Measurements from ENCODE around the gene ADAMTS18. TPM values are rescaled to one million over a fixed set of nuclear protein-coding genes. Genes with fewer than 3 reads are reported as not detected.

Gene ADAMTS18
- total RNA-seq, 1 donor from 2014 or later = 1.7 TPM

DNA sequence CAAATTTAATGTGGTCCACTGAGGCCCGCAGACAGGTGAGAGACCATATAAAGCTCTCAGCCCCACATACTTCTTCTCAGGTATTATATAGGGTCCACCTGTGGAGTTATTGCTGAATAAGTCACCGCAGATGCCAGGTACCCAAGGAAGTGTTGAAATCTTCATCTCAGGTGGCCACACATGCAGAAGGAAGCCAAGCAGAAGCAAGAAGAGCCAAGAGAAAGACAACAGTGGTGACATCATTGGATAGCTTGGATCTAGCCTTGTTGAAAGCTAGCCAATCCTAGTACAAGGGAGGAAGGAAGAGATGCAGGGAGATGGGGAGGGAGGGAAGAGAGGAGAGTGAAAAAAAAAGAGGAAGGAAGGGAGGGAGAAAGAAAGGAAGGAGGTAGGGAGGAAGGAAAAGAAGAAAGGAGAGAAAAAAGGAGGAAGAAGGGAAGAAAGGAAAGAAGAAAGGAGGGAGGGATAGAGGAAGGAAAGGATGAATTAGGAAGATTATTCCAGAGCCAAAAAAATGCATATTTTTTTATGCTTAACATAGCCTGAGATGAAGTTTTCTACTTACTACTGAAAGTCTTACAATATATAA is 12.5 kb downstream of the ADAMTS18 start:
- H3K4me1 Mint-ChIP-seq (ENCODE audit: low read depth, unreplicated experiment) = peaks cover 13% of the 10 kb centered on the region

DNA sequence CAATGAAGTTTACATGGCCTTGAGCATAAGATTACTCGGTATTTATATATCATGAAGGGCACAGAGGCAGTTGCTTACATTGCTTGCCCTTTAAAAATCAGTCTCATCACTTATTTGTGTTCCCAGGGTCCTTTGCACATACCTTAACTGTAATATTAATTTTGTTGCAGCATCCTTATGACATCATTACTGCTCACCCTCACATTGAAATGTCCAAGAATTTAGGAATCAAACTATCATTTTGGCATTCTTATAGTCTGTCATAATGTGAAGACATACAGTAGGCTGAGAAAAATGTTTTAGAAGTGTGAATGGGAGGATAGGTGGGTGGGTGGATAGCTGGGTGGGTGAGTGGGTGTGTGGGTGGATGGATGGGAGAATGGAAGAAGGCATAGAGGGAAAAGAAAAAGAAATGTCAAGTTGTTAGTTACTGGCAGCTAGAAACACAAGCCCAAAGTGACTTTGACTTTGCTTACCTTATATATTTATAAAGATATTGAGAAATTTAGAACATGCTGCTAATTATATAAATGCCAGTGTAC is 17.8 kb downstream of the ADAMTS18 start:
- no peak for DNase-seq
- no peaks in the 10 kb centered on the region for H3K9me3 Mint-ChIP-seq (ENCODE audit: unreplicated experiment)
- no peak overlapping the region for H3K4me3 Mint-ChIP-seq (ENCODE audit: unreplicated experiment)
- TF ChIP-seq, protein P1, sequence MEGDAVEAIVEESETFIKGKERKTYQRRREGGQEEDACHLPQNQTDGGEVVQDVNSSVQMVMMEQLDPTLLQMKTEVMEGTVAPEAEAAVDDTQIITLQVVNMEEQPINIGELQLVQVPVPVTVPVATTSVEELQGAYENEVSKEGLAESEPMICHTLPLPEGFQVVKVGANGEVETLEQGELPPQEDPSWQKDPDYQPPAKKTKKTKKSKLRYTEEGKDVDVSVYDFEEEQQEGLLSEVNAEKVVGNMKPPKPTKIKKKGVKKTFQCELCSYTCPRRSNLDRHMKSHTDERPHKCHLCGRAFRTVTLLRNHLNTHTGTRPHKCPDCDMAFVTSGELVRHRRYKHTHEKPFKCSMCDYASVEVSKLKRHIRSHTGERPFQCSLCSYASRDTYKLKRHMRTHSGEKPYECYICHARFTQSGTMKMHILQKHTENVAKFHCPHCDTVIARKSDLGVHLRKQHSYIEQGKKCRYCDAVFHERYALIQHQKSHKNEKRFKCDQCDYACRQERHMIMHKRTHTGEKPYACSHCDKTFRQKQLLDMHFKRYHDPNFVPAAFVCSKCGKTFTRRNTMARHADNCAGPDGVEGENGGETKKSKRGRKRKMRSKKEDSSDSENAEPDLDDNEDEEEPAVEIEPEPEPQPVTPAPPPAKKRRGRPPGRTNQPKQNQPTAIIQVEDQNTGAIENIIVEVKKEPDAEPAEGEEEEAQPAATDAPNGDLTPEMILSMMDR (IDR thresholded peaks at IDR 0.05; ENCODE audit: partially characterized antibody, unreplicated experiment) = no peak
- peaks cover 13% of the 10 kb centered on the region for H3K4me1 Mint-ChIP-seq (ENCODE audit: low read depth, unreplicated experiment)
- H3K27ac Mint-ChIP-seq (ENCODE audit: unreplicated experiment) = no peak overlapping the region
- H3K36me3 Mint-ChIP-seq (ENCODE audit: unreplicated experiment) = peaks cover 4% of the 10 kb centered on the region
- no peaks in the 10 kb centered on the region for H3K27me3 Mint-ChIP-seq (ENCODE audit: unreplicated experiment)

More for the DNA sequence above, 12.5 kb downstream of the ADAMTS18 start:
- Mint-ChIP-seq H3K4me3 (ENCODE audit: unreplicated experiment) (no peak overlapping the region), H3K36me3 (ENCODE audit: unreplicated experiment) (no peaks in the 10 kb centered on the region), H3K27ac (ENCODE audit: unreplicated experiment) (no peak overlapping the region), H3K27me3 (ENCODE audit: unreplicated experiment) (no peaks in the 10 kb centered on the region), H3K9me3 (ENCODE audit: unreplicated experiment) (no peaks in the 10 kb centered on the region)
- TF ChIP-seq, protein P1 (IDR thresholded peaks at IDR 0.05; ENCODE audit: partially characterized antibody, unreplicated experiment) = no peak
- DNase-seq = no peak

DNA sequence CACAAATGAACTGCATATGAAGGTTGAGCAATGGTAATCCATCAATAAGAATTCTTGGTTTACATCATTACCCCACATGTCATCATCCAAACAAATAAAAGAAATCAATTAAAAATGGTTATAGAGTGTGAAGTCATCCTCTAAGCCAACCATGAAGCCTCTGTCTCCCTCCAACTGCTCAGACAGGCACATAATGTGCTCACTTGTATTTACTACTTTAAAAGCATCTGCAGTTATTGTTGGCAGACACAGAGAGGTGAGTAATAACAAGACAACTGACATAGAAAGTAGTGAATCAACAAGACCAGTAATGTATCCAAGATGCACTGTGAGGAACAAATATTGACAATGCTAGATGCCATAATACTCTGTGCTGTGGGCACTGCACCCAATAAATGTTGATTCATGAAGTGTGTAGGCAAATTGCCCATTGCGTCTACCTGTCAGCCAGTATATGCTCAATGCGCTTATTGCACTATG is 20.0 kb downstream of the ADAMTS18 start:
- H3K9me3 Mint-ChIP-seq (ENCODE audit: unreplicated experiment) = no peaks in the 10 kb centered on the region
- TF ChIP-seq, protein P1 (IDR thresholded peaks at IDR 0.05; ENCODE audit: partially characterized antibody, unreplicated experiment) = no peak
- H3K4me3 Mint-ChIP-seq (ENCODE audit: unreplicated experiment) = no peak overlapping the region
- H3K27ac Mint-ChIP-seq (ENCODE audit: unreplicated experiment) = no peak overlapping the region
- H3K4me1 Mint-ChIP-seq (ENCODE audit: low read depth, unreplicated experiment) = peaks cover 3% of the 10 kb centered on the region
- H3K27me3 Mint-ChIP-seq (ENCODE audit: unreplicated experiment) = no peaks in the 10 kb centered on the region
- H3K36me3 Mint-ChIP-seq (ENCODE audit: unreplicated experiment) = peaks cover 4% of the 10 kb centered on the region
- no peak for DNase-seq

DNA sequence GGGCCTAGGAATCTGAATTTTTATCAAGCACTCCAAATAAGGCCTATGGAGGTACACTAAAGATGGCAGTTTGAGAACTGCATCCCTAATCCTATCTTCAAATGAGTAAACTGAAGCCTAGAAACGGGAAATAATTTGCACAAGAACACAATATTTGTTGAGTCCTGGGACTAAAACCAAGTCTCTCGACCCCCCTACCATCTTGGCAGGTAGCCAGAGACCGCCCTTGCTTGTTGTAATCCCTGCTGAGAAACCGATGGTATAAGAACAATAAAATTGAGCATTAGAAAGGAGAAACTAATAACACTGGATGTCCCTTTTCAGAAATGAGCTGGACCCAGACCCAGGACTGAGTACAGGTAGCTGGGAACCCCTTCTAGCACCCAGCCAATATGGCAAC is 24.4 kb downstream of the ADAMTS18 start:
- TF ChIP-seq, protein P1 (IDR thresholded peaks at IDR 0.05; ENCODE audit: partially characterized antibody, unreplicated experiment) = no peak
- no peak for DNase-seq
- no peaks in the 10 kb centered on the region for H3K9me3 Mint-ChIP-seq (ENCODE audit: unreplicated experiment)
- no peaks in the 10 kb centered on the region for H3K27me3 Mint-ChIP-seq (ENCODE audit: unreplicated experiment)
- no peak overlapping the region for H3K4me3 Mint-ChIP-seq (ENCODE audit: unreplicated experiment)
- H3K36me3 Mint-ChIP-seq (ENCODE audit: unreplicated experiment) = peaks cover 10% of the 10 kb centered on the region
- H3K27ac Mint-ChIP-seq (ENCODE audit: unreplicated experiment) = no peak overlapping the region
- no peaks in the 10 kb centered on the region for H3K4me1 Mint-ChIP-seq (ENCODE audit: low read depth, unreplicated experiment)

DNA sequence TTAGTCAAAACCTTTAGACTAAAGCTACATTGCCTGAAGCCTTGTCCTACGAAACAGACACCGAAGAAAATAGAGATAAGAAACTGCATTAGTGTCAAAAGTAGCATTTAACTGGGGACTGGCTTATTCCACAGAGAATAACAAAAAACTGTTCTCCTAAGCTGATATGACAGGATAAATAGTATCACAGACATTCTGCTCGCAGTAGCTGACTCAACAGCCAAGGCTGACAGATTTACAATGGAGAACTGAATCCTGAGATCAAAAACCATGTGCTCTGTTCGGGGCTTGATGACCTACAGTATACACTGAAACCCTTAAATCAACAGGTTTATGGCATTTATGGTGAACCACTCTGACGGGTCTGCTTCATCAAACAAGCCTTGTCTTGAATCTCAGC is 25.5 kb downstream of the ADAMTS18 start:
- no peak overlapping the region for H3K27ac Mint-ChIP-seq (ENCODE audit: unreplicated experiment)

More for the DNA sequence above, 25.5 kb downstream of the ADAMTS18 start:
- Mint-ChIP-seq H3K27me3 (ENCODE audit: unreplicated experiment) (no peaks in the 10 kb centered on the region), H3K4me1 (ENCODE audit: low read depth, unreplicated experiment) (peaks cover 6% of the 10 kb centered on the region), H3K36me3 (ENCODE audit: unreplicated experiment) (peaks cover 10% of the 10 kb centered on the region), H3K9me3 (ENCODE audit: unreplicated experiment) (no peaks in the 10 kb centered on the region), H3K4me3 (ENCODE audit: unreplicated experiment) (no peak overlapping the region)
- TF ChIP-seq, protein P1 (IDR thresholded peaks at IDR 0.05; ENCODE audit: partially characterized antibody, unreplicated experiment) = no peak
- no peak for DNase-seq
